G401.6 (cell line): ENCODE data around the gene TRPM5.

ENCODE experiments used
- FAIRE-seq: peaks from 2 replicates; lab custom pipeline; 2012; peaks lifted over from hg19 to GRCh38; lab: Jason Lieb, UNC

The TRPM5 gene

GRCh38 chr11:2402890-2403645 lies 41.2 kb downstream of the TRPM5 start:
- FAIRE-seq = no peak

GRCh38 chr11:2402106-2402505 lies 42.2 kb downstream of the TRPM5 start:
- FAIRE-seq = no peak

DNA sequence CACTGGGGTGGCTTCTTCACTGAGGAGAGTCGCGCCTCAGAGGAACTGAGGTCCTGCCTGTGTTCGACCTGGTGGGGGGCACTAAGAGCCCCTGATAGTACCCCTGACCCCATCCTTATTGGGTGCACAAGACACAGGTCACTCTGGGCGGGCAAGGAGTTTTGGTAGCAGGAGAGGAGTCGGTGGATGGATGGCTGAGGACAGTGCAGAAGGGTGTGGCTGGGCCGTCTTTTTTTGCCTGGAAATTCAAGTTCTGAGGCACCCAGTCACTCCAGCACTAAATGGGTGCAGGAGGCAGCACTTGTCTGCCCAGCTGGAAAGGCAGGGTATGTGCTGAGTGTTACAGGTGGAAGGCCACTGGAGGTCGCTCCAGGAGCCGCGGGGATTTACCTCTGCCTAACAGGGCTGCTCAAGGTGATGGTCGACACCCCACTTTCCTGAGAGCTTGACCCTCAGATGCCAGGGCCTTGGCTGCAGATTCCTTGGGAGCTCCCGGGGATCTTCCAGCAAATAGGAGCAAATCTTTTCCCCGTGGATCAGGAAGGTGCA lies 42.8 kb downstream of the TRPM5 start:
- FAIRE-seq = no peak

- FAIRE-seq = no peak
Observed at GRCh38 chr11:2400762-2401435, 43.4 kb downstream of the TRPM5 start.

DNA sequence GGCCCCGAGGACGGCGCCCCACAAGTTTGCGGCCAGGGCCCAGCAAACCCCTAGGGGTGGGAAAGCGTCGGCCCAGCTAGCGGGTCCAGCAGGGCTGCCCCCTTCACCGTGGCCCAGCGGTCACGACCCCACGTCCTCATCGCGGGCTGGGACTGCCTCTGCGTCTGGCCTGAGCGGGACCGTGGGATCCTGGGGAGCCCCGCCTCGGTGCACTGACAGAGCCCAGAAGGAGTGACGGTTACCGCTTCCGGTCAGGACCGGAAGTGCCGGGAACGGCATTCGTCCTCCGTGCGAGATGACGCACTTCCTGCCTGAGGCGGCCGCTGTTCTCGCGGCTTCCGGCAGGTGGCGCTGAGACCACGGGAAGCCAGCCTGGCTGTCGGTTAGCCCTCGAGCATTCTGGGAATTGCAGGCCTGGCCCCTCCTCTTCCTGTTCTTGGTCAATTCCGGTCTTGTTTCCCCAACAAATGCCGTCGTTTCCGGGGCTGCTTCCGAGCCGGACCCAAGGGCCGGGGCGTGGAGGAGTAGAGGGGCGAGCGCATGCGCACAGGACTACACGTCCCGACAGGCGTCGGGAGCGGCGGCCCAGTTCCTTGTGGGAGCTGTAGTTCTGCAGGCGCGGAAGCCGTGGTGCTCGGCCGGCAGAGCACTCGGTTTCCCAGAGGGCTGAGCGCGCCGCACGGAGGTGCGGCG lies 44.1 kb downstream of the TRPM5 start, which contains the start of gene TSSC4:
TSSC4 (plus strand) TSS at position 682 of the 693 bp plus-strand sequence. CDS start 1,884 bp downstream, outside the sequence.
- peak; percentile 99 for FAIRE-seq

DNA sequence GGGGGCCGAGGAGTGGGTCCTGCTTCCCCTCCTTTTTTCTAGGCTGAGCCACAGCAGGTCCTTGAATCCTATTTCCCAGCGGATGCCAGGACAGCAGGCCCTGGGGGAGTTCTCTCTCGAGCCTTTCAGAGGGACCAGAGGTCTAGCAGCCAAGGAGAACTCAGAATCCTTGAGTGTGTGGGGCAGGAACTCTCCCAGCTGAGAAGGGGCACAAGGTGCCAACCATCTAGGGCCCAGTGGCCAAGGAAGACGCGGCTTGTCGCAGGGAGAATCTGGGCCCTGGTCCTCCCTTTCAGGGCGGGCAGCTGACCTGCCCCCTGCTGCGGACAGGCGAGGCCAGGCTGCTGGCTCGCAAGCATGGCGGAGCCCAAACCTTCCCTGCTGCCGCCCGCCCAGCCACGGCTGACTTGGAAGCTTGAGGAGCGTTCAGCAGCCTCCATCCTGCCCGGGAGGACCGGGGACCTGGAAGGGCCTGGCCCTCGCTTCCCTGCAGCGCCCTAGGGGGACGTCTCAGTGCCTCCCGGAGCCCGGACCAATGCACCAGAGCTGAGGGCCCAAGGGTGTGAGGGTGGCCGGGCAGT lies 44.7 kb downstream of the TRPM5 start:
- no peak for FAIRE-seq

DNA sequence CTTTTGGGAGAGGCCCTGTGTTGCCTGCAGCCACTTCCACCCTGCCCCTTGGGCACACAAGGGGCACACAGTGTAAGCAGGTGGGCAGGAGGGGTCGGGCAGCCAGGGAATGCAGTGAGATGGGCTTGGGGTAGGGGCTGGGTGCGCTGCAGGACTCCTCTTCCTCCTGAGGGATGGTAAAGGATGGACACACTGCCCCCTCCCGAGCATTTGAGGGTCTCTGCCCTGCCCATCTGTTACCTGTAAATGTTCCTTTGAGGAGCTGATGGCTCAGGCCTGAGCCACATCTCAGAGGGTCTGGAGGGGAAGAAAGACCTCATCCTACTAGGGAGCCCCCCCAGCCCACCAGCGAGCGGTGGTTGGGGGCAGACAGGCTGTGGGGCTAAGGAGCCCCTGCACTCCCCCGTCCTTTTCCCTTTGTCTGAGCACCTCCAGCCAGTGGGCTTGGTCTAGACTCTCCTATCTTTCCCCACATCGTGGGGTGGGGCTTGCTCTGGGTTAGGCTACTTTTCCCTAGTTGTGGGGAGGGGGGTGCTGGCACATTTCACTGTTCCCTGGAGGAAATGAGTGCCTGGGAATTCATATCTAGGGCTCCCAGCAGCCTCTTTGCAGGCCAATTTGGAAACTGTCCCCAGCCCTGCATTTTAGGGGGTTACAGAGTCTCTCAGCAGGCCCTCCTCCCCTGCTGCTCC lies 45.5 kb downstream of the TRPM5 start:
- FAIRE-seq = no peak

- FAIRE-seq = no peak
Observed at GRCh38 chr11:2397005-2397404, 47.3 kb downstream of the TRPM5 start.

DNA sequence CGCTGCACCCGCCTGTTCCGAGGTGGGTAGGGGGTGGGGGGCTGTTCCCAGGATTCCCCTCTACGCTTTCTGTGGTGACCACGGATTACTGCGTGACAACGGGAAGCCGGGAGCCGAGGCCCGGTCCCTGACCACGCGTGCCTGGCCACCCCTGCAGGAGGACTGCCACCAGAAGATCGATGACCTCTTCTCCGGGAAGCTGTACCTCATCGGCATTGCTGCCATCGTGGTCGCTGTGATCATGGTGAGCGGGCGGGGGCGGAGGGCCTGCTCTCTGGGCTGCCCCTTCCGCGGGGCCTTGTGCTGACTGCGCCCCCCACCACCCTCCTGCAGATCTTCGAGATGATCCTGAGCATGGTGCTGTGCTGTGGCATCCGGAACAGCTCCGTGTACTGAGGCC lies 47.8 kb downstream of the TRPM5 start:
- FAIRE-seq = no peak

DNA sequence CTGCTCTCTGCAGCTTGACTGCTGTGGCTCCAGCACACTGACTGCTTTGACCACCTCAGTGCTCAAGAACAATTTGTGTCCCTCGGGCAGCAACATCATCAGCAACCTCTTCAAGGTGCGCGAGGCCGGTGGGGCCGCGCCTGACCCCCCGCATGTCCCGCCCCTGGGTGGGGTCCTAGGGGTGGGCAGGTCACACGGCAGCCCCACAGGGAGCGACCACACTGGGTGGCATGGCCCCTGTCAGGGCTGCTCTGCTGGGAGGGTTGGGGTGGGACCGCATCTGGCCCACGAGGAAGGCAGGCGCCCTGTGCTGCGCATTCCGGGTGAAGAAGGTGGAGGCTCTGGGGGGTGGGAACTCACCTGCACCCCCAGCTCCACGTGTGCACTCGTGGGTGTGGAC lies 48.5 kb downstream of the TRPM5 start:
- FAIRE-seq = no peak

DNA sequence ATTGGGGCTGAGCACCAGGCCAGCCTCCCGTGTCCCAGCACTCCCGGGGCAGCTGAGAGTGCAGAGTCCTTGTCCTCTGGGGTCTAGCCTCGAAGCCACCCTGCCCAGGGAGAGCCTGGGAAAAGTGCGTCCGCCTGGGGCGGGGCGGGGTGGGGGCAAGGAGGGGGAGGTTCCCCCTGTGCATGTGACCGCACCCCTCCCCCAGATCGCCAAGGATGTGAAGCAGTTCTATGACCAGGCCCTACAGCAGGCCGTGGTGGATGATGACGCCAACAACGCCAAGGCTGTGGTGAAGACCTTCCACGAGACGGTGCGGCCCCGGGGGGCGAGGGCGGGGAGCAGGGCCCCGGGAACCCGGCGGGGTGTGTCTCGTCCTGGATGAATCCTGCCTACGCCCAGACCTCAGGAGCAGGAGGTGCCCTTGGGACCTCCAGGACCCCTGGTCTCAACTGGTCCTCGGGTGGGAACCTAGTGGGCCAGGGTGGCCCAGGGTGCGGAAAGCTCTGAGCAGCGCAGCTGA lies 49.0 kb downstream of the TRPM5 start:
- no peak for FAIRE-seq

DNA sequence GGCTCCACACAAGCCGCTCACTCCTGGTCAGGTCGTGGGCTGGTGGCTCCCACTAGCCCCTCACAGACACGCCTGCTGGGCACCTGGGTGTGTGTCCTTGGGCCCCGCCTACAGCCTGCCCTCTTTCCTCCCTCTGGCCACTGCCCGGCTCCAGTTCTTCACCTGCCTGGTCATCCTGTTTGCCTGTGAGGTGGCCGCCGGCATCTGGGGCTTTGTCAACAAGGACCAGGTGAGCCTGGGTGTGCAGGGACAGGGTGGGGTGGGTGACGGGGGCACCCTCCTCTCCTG lies 49.6 kb downstream of the TRPM5 start:
- no peak for FAIRE-seq
